Breast epithelium (tissue), 4 donors: Measurements from ENCODE around the gene ALPK1. TPM values are rescaled to one million over a fixed set of nuclear protein-coding genes. Genes with fewer than 3 reads are reported as not detected.

ENCODE experiments used
- DNase-seq, 2 donors: peaks; one replicate each; pipeline ENCODE4 v3.0.0-alpha.2; 2019; ENCODE audit warnings: low spot score in 2 of 2
- H3K27ac ChIP-seq, 2 donors: fragments of 200-600 bp; sonication (generic) in 1 of 2; one replicate each; pipeline ENCODE4 v1.5.1; 2016 to 2019; ENCODE audit warnings: mild to moderate bottlenecking in 1 of 2
- H3K27me3 ChIP-seq, 2 donors: fragments of 200-600 bp; sonication (generic) in 1 of 2; one replicate each; pipeline versions ENCODE4 v1.5.1 to v1.6.0; 2017 to 2019; ENCODE audit warnings: control low read depth in 1 of 2, mild to moderate bottlenecking in 1 of 2
- H3K36me3 ChIP-seq: fragments of 200-600 bp; one replicate; pipeline ENCODE4 v1.5.1; 2019
- H3K4me1 ChIP-seq, 2 donors: fragments of 200-600 bp; sonication (generic); one replicate each; pipeline ENCODE4 v1.5.1; 2016 to 2019; ENCODE audit warnings: control low read depth in 1 of 2
- H3K4me3 ChIP-seq, 3 donors: fragments of 200-600 bp; sonication (generic); 1 replicate in 2 of 3; 2 replicates in 1 of 3; pipeline ENCODE4 v1.5.1; 2016 to 2019; ENCODE audit warnings: mild to moderate bottlenecking in 3 of 3, moderate library complexity in 2 of 3
- H3K9me3 ChIP-seq, 2 donors: fragments of 200-600 bp; sonication (generic) in 1 of 2; one replicate each; pipeline ENCODE4 v1.5.1; 2016 to 2019; ENCODE audit warnings: control low read depth in 1 of 2
- POLR2A ChIP-seq: fragments of 450-650 bp; IDR thresholded peaks from one replicate; pipeline ENCODE4 v1.6.1; 2016; ENCODE audit warnings: antibody characterized with exemption, mild to moderate bottlenecking, moderate library complexity
- POLR2AphosphoS5 ChIP-seq, 3 donors: sonication (generic); formaldehyde crosslinking; IDR thresholded peaks; one replicate each; pipeline ENCODE4 v1.6.1; 2017; ENCODE audit warnings: antibody characterized with exemption in 3 of 3
- intact Hi-C: fragments of 100-400 bp; cut with DNase I; formaldehyde crosslinking; loops from one replicate; pipeline ENCODE4 v1.15.1; 2023; ENCODE audit warnings: low total_unique reads
- total RNA-seq, 3 donors: library from RNA; depleted of rRNA; stranded (reverse); fragments of >200 nt; gene quantifications; one replicate each; pipeline ENCODE4 v1.1.0, GENCODE V29; 2016
- TF ChIP-seq, protein P1 (sequence below), 3 donors: fragments of 450-650 bp; IDR thresholded peaks; one replicate each; pipeline ENCODE4 v1.5.1; 2016 to 2017; ENCODE audit warnings: antibody characterized with exemption in 3 of 3, mild to moderate bottlenecking in 3 of 3, moderate library complexity in 3 of 3

Gene ALPK1
- 10 to 100 TPM; 20.5 to 59.3 (median 53.3) TPM for total RNA-seq

DNA sequence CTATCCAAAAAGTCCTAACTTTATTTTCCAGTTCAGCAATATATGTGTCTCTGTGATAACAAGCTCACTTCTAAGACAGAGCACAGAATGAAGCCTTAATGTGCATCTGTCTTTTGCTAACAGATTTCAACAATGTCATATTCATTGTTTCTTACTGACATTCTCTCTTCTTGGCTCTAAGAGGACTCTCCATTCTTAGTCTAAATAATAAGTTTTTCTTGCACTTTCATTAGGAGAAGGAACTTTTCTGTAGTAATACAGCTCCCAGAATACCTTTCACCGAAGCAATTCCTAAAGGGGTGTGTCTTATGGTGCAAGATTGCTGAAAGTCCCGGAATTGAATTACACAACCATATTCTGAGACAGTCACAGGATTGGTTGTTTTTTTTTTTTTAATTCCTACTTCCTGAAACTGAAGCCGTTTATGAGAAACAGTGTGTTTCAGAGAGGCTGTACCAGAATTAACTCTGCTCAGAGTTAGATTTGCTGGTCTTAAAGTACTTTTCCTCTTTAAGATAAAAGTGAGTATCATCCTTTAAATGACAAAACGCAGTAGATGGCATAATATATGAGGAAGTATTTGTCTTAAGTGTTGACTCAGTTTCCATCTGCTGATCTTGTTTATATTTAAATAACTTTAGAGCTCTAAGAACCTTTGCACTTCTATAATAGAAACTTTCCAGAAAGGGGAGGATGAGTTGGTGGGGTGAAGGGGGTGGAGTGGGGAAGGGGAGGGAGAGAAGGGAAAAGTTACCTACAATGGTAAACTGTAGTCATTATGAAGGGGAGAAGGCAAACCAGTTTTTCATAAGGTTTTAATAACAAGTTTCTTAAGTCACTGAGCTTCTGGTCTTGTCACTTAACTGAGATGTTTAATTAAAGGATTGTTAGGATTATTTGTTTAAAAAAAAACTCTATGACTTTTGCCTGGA is at the start of gene ALPK1:
TSS of gene ALPK1 (plus strand) at position 421 of the 932 bp plus-strand sequence.
- TF ChIP-seq, protein P1, sequence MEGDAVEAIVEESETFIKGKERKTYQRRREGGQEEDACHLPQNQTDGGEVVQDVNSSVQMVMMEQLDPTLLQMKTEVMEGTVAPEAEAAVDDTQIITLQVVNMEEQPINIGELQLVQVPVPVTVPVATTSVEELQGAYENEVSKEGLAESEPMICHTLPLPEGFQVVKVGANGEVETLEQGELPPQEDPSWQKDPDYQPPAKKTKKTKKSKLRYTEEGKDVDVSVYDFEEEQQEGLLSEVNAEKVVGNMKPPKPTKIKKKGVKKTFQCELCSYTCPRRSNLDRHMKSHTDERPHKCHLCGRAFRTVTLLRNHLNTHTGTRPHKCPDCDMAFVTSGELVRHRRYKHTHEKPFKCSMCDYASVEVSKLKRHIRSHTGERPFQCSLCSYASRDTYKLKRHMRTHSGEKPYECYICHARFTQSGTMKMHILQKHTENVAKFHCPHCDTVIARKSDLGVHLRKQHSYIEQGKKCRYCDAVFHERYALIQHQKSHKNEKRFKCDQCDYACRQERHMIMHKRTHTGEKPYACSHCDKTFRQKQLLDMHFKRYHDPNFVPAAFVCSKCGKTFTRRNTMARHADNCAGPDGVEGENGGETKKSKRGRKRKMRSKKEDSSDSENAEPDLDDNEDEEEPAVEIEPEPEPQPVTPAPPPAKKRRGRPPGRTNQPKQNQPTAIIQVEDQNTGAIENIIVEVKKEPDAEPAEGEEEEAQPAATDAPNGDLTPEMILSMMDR (IDR thresholded peaks at IDR 0.05) = no peak
- peak; percentile 57 for TF ChIP-seq POLR2A
- intact Hi-C loops = no loop called here
- Histone ChIP-seq H3K4me1 (no peaks in the 10 kb centered on the region), H3K4me3 (peak within 1 kb of the TSS; percentile 40 to 69 (median 52)), H3K36me3 (no peaks in the 10 kb centered on the region), H3K9me3 (no peaks in the 10 kb centered on the region), H3K27me3 (no peaks in the 10 kb centered on the region), H3K27ac (peak within 1 kb of the TSS; percentile 87 to 91)
- DNase-seq = no peak

DNA sequence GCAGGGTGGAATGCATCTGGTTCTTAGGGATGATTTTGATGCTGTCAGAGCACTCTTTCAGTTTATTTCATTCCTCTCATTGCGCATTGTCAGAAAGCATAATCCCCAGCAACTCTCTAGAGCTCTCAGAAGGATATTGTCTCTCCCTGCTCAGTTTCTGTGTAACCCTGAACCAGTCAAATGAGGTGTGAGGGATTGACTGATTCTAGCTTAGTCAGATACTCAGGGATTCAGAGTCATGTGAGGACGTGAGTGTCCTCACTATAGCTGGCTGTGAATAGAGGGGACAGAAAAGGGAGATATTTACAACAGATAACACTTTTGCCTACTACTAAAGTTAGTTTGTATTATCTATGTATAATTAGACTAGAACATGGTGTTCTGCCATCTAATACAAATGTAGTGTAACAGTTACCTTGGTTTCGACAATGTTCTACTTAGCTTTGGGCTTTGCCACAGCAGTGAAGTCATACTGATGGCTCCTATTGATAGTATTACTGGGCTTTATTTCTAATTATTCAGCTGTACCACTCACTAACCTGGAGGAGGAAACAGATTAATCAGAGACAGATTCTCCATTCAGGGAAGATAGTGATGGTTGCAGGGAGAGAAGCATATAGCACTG is 46.0 kb upstream of the ALPK1 start:
- TF ChIP-seq POLR2A (no peak), POLR2AphosphoS5 (IDR thresholded peaks at IDR 0.05) (no peak)
- TF ChIP-seq, protein P1 (IDR thresholded peaks at IDR 0.05) = no peak
- Histone ChIP-seq H3K9me3 (no peaks in the 10 kb centered on the region), H3K27ac (no peak overlapping the region), H3K4me1 (no peaks in the 10 kb centered on the region), H3K4me3 (no peak overlapping the region), H3K27me3 (no peaks in the 10 kb centered on the region), H3K36me3 (no peaks in the 10 kb centered on the region)
- DNase-seq = no peak
- intact Hi-C loops = no loop called here

DNA sequence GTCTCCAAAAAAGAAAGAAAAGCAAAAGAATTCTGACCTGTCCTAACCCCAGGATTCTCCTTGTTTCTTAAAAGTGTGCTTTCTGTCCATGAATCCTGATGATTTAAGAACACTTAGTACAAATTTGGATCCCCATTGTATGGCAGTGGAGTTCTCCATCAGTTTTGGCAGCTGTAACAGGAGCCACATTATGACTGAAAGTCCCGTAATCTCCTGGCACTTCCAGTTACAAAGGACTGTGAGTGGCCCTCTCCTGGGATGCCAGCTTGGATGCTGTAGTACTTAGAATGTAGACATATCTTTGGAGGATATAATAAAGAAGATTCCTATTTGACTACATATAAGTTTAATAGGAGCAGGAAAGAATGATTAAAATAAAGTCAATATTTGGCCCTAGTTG is 44.9 kb upstream of the ALPK1 start:
- intact Hi-C loops = no loop called here
- Histone ChIP-seq H3K4me3 (no peak overlapping the region), H3K4me1 (no peaks in the 10 kb centered on the region), H3K36me3 (no peaks in the 10 kb centered on the region), H3K9me3 (no peaks in the 10 kb centered on the region), H3K27ac (no peak overlapping the region), H3K27me3 (no peaks in the 10 kb centered on the region)
- DNase-seq = no peak
- TF ChIP-seq POLR2A = no peak
- no peak for TF ChIP-seq POLR2AphosphoS5 (IDR thresholded peaks at IDR 0.05)
- TF ChIP-seq, protein P1 (IDR thresholded peaks at IDR 0.05) = no peak

DNA sequence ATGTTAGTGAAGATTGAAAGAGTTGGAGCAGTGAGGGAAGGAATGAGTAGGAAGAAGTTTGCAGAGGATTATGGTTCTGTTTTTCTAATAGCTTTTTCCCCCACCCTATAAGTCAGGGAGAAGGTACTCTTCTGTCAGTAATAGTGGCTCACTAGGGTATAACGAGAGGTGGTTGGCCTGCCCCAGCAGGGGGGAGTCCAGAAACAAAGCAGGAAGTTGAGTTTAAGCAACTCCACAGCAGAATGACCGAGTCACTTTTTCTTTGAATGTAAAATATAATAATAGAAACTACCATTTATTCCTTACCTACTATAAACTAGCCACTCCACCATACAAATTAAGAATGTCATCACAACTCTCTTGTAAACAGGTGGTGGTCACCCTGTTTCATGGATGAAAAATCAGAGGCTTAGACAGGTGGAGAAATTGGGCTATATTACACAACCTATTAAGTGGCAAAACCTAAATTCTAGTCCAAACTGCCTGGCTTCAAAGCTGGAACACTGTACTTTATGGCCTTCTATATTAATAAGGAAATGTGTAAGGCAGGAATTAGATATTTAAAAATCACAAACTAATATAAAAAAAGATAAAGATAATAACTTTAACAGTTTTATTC is 43.7 kb upstream of the ALPK1 start:
- H3K27me3 ChIP-seq = no peaks in the 10 kb centered on the region
- TF ChIP-seq, protein P1 (IDR thresholded peaks at IDR 0.05) = no peak
- TF ChIP-seq POLR2A = no peak
- no peak for DNase-seq
- H3K4me3 ChIP-seq = no peak overlapping the region
- no peaks in the 10 kb centered on the region for H3K9me3 ChIP-seq
- no peaks in the 10 kb centered on the region for H3K4me1 ChIP-seq
- H3K27ac ChIP-seq = no peak overlapping the region
- intact Hi-C loops = no loop called here
- no peaks in the 10 kb centered on the region for H3K36me3 ChIP-seq

DNA sequence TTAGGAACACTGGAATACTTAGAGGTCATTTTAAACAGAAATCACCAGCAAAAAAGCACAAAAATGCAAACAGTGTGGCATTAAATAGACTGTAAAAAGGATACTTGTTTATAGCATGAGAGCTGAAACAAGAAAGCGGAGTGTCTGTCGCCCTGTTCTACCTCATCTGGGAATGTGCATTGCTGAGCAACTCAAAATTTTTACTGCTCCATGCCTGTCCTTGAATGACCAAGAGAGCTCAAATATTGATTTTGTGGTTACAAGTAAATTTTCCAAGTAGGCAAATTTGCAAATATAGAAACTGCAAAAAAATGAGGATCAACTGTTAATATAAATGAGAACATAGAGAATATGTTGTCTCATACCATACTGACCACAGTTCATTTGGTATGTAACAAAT is 40.1 kb upstream of the ALPK1 start:
- no peaks in the 10 kb centered on the region for H3K36me3 ChIP-seq
- TF ChIP-seq, protein P1 (IDR thresholded peaks at IDR 0.05) = no peak
- TF ChIP-seq POLR2AphosphoS5 (IDR thresholded peaks at IDR 0.05) (no peak), POLR2A (no peak)
- no peak for DNase-seq
- H3K9me3 ChIP-seq = no peaks in the 10 kb centered on the region
- H3K4me3 ChIP-seq = no peak overlapping the region
- H3K27ac ChIP-seq = no peak overlapping the region
- no peaks in the 10 kb centered on the region for H3K27me3 ChIP-seq
- intact Hi-C loops = no loop called here
- no peaks in the 10 kb centered on the region for H3K4me1 ChIP-seq
